ENCODE measurements around the gene IGF2. TPM values are rescaled to one million over a fixed set of nuclear protein-coding genes. Genes with fewer than 3 reads are reported as not detected.

Gene IGF2
- total RNA-seq, 3 donors from 2014 or later, result 7.6 to 27.6 (median 12.1) TPM

GRCh38 chr11:2084721-2085120 lies 54.5 kb downstream of the IGF2 start:
- no peak for TF ChIP-seq CTCF (IDR thresholded peaks at IDR 0.05)
- H3K4me3 ChIP-seq, result no peak overlapping the region
- intact Hi-C loops (cut with DNase I, micrococcal nuclease), result no loop called here
- DNase-seq (peak in 1 of 3 donors; percentile 29), ATAC-seq (no peak)
- H3K9me3 ChIP-seq, result peaks cover 5% of the 10 kb centered on the region
- H3K4me1 ChIP-seq (ENCODE audit: low read depth), result no peaks in the 10 kb centered on the region
- H3K36me3 ChIP-seq (ENCODE audit: low read depth), result no peaks in the 10 kb centered on the region

Small RNA genes within 50 kb of the gene (microRNA-seq; reads per million reads assigned to microRNA genes)
- gene MIR4686 (not detected), gene MIR483 (22.1 reads per million, percentile 43 among the genes with 10 or more reads in this experiment)

Other genes with a start within 250 kb of the IGF2 start
- gene PRR33, start 247.5 kb downstream of the IGF2 start, total RNA-seq, result not detected
- 1 to 10 TPM in 1 of 3 donors, under 1 TPM in 1, not detected in 1; 0.72 to 2.7 TPM for gene TNNT3, start 219.7 kb downstream of the IGF2 start, total RNA-seq
- gene MRPL23, start 192.1 kb downstream of the IGF2 start, total RNA-seq, result 100 to 1,000 TPM in 1 of 3 donors, 10 to 100 TPM in 2; 42.5 to 105 (median 56.1) TPM
- 10 to 100 TPM in 2 of 3 donors, 1 to 10 TPM in 1; 5.8 to 59.3 (median 13.5) TPM for gene H19, start 141.5 kb downstream of the IGF2 start, total RNA-seq
- not detected for gene INS, start 21.8 kb upstream of the IGF2 start, total RNA-seq
- under 1 TPM in 1 of 3 donors, not detected in 2; 0.17 TPM for gene TH, start 32.4 kb upstream of the IGF2 start, total RNA-seq
- 1 to 10 TPM; 2.6 to 8.4 (median 8.1) TPM for gene ASCL2, start 131.2 kb upstream of the IGF2 start, total RNA-seq
- 1 to 10 TPM in 2 of 3 donors, under 1 TPM in 1; 0.35 to 2.3 (median 1.9) TPM for gene C11orf21, start 162.5 kb upstream of the IGF2 start, total RNA-seq
- 1 to 10 TPM; 1.2 to 2.8 (median 2.6) TPM for gene TSPAN32, start 162.6 kb upstream of the IGF2 start, total RNA-seq
- gene CD81, start 237.9 kb upstream of the IGF2 start, total RNA-seq, result 100 to 1,000 TPM in 2 of 3 donors, 10 to 100 TPM in 1; 98.7 to 551 (median 186) TPM

All from mucosa of descending colon (tissue), 3 donors.